ENCODE results near the gene HLA-DQA2.
"Not testable (repeated sequence)": the region's sequence is repeated elsewhere in the genome, so short reads cannot be mapped to it uniquely, and the experiment has no call there.

HLA-DQA2 gene

DNA sequence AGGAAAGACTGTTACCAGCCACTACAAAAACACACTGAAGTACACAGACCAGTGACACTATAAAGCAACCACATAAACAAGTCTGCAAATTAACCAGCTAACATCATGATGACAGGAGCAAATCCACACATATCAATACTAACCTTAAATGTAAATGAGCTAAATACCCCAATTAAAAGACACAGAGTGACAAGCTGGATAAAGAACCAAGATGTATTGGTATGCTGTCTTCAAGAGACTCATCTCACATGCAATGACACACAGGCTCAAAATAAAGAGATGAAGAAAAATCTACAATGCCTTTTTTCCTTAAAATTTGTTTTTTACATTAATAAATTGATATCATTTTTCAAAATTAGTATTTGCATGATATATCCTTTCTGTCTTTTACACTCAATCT lies 41.7 kb downstream of the HLA-DQA2 start:
- not testable (repeated sequence) for DNase-seq

DNA sequence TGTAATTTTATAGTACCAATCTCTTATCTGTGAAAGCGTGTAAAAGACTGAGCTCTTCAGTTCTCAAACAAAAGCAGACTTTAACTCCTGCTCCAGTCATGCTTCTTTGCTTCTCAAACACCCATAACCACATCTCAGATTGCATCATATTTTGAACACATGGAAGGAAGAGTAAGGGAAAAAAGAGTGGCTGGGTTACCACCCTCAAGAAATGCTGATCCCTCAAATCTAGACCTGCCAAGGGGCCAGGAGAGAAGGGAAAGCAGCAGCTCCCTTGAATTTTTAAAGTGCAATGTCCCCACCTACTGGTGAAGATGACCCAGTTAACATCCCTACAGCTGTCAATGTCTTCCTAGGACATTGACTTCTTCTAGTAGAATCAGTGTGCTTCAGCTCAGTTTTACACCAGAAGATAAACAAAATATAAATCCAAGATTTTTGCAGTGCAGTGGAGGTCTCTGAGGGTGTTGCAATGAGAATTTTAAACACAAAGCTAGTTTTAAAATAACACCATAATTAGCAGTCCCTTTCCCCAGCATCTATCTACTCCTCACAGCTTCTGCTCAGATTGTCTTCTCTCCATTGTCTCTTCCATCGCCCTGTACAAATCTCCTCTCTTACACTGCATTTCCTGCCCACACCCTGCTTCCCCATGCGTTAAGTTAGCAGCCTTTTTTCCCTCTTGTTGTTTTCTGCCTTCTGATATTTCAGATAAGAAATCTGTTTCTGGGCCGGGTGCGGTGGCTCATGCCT lies 44.8 kb downstream of the HLA-DQA2 start:
- no peak for DNase-seq

DNA sequence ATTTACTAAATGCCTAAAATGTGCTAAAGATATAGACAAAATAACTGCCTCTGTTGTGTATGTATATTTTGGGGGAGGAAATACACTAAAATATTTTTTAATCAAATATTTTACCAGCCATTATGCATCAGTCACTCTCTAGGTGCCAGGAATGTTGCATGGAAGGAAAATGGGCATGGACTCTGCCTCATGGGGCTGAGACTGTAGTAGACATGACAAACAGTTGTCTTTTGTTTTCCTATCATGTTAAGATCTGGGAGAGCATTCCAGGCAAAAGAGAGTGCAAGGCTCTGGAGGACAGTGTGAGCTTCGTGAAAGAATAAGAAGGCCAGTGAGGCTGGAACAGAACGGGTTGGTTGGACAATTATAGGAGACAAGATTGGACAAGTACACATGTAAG lies 49.1 kb downstream of the HLA-DQA2 start:
- no peak for DNase-seq

DNA sequence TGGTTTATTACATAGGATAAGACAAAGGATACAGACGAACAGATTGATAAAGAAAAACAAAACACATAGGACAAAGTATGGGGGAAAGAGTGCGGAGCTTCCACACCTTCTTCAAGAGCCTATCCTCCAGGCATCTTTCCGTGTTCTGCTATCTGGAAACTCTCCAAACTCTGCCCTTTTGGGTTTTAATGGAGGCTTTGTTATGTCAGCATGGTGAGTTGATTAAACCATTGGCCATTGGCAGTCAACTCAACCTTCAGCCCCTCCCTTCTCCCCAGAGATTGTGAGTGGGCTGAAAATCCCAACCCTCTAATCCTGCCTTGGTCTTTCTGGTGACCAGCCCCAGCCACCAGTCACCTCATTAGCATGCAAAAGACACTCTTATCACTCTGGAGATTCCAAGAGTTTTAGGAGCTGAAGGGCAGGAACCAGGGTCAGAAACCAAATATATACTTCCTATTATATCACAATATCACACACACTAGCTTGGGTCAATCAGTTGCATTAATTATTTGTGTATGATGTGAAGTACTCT lies 51.8 kb downstream of the HLA-DQA2 start:
- no peak for DNase-seq

DNA sequence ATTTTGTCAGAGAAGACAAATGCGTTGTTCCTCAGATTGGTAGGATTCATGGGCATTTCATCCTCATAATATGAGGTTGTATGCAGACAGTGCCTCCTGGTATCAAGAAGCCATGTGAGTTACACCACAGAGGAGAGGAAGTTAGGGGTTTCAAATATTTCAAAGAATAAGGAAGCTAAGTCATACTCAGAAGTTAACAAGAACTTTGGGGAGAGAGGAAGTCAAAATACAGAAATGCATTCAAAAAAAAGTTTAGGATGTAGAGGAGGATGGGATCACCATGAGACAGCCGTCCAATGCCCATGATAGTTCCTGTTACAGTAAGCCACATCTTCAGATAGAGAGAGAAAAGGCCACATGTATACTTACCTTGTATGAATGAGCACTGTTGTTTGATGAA lies 53.3 kb downstream of the HLA-DQA2 start:
- no peak for DNase-seq
